Measurements from ENCODE around the gene FRMD3. TPM values are rescaled to one million over a fixed set of nuclear protein-coding genes. Genes with fewer than 3 reads are reported as not detected.

The FRMD3 gene
- total RNA-seq, 1 donor from 2014 or later: 0.59 TPM

DNA sequence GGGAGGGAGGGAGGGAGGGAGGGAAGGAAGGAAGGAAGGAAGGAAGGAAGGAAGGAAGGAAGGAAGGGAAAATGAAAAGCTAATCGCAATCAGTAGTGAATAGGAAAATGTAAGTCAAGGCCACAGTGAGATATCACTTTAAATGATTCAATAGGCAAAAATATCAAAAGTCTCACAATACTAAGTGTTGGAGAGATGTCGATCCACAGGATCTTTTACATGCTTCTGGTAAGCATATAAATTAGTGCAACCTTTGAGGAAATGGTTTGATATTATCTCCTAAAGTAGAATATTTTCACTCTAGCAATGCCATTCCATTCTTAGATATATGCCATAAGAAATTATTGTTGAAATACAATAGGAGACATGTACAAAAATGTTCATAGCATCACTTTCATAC is 58.4 kb downstream of the FRMD3 start:
- H3K9me3 Mint-ChIP-seq (ENCODE audit: unreplicated experiment): no peaks in the 10 kb centered on the region
- no peak overlapping the region for H3K27ac Mint-ChIP-seq (ENCODE audit: unreplicated experiment)
- peaks cover 2% of the 10 kb centered on the region for H3K27me3 Mint-ChIP-seq (ENCODE audit: unreplicated experiment)
- no peak for DNase-seq (ENCODE audit: low spot score)
- no peak overlapping the region for H3K4me3 Mint-ChIP-seq (ENCODE audit: unreplicated experiment)
- TF ChIP-seq, protein P1, sequence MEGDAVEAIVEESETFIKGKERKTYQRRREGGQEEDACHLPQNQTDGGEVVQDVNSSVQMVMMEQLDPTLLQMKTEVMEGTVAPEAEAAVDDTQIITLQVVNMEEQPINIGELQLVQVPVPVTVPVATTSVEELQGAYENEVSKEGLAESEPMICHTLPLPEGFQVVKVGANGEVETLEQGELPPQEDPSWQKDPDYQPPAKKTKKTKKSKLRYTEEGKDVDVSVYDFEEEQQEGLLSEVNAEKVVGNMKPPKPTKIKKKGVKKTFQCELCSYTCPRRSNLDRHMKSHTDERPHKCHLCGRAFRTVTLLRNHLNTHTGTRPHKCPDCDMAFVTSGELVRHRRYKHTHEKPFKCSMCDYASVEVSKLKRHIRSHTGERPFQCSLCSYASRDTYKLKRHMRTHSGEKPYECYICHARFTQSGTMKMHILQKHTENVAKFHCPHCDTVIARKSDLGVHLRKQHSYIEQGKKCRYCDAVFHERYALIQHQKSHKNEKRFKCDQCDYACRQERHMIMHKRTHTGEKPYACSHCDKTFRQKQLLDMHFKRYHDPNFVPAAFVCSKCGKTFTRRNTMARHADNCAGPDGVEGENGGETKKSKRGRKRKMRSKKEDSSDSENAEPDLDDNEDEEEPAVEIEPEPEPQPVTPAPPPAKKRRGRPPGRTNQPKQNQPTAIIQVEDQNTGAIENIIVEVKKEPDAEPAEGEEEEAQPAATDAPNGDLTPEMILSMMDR (IDR thresholded peaks at IDR 0.05; ENCODE audit: unreplicated experiment): no peak
- H3K36me3 Mint-ChIP-seq (ENCODE audit: low read depth, unreplicated experiment): no peaks in the 10 kb centered on the region
- H3K4me1 Mint-ChIP-seq (ENCODE audit: unreplicated experiment): no peaks in the 10 kb centered on the region

DNA sequence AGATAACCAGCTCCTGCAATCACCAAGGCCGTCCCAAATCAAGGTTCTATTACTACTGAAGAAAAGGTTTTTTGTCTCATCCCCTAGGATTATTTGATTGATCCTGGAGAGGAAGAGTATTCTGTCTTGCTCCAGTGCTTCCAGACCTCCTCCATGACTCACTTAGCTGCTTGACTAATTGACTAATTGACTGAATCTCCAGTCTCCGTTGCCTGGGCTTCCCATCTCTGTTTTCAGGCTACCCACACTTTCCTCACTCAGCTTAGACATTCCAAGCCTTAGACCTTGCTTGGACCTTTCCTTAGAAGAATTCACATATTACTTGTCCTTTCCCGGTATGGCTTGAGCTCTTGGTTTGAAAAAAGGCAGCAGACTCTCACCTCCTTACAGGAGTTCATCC is 60.6 kb downstream of the FRMD3 start:
- H3K9me3 Mint-ChIP-seq (ENCODE audit: unreplicated experiment): no peaks in the 10 kb centered on the region
- H3K36me3 Mint-ChIP-seq (ENCODE audit: low read depth, unreplicated experiment): no peaks in the 10 kb centered on the region
- DNase-seq (ENCODE audit: low spot score): no peak

DNA sequence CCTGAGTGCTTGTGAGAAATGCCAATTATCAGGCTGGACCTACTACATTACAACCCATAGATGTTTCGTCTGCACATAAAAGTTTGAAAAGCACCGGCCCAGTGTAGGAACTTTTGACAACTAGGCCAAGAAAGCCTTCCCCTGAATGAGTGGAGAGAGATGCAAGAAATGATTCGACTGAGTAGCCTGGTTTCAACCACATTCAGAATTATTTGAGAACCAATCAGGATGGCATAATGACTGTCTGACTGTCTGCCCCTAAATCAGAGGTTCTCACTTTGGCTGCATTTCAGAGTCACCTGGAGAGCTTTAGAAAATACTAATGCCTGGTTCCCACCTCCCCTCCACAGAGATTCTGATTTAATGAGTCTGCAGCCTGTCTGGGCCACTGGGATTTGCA is 61.1 kb downstream of the FRMD3 start:
- H3K4me3 Mint-ChIP-seq (ENCODE audit: unreplicated experiment): no peak overlapping the region
- H3K27me3 Mint-ChIP-seq (ENCODE audit: unreplicated experiment): peaks cover 2% of the 10 kb centered on the region
- DNase-seq (ENCODE audit: low spot score): no peak
- TF ChIP-seq, protein P1 (IDR thresholded peaks at IDR 0.05; ENCODE audit: unreplicated experiment): no peak
- H3K9me3 Mint-ChIP-seq (ENCODE audit: unreplicated experiment): no peaks in the 10 kb centered on the region
- H3K36me3 Mint-ChIP-seq (ENCODE audit: low read depth, unreplicated experiment): no peaks in the 10 kb centered on the region
- no peak overlapping the region for H3K27ac Mint-ChIP-seq (ENCODE audit: unreplicated experiment)
- H3K4me1 Mint-ChIP-seq (ENCODE audit: unreplicated experiment): no peaks in the 10 kb centered on the region

More for the DNA sequence above, 60.6 kb downstream of the FRMD3 start:
- peaks cover 2% of the 10 kb centered on the region for H3K27me3 Mint-ChIP-seq (ENCODE audit: unreplicated experiment)
- no peak overlapping the region for H3K27ac Mint-ChIP-seq (ENCODE audit: unreplicated experiment)
- H3K4me3 Mint-ChIP-seq (ENCODE audit: unreplicated experiment): no peak overlapping the region
- no peaks in the 10 kb centered on the region for H3K4me1 Mint-ChIP-seq (ENCODE audit: unreplicated experiment)
- TF ChIP-seq, protein P1 (IDR thresholded peaks at IDR 0.05; ENCODE audit: unreplicated experiment): no peak

DNA sequence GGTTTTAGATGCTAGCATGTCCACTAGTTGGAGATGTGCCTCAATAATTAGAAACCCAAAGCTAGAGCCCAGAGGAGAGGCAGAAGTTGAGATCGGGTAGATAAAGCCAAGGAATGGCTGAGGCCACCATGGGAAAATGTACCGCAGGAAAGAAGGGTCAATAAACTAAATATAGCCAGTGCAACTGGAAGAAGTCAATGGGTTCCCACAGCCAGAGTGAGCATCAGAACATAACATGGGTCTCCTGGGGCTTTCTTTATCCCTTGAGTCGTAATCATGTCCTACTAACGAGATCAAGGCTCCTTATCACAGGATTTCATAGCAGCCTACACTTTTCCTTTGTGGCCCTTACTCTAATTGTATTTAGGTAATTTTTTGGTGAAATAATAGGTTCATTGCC is 61.7 kb downstream of the FRMD3 start:
- H3K36me3 Mint-ChIP-seq (ENCODE audit: low read depth, unreplicated experiment): no peaks in the 10 kb centered on the region
- no peak overlapping the region for H3K27ac Mint-ChIP-seq (ENCODE audit: unreplicated experiment)
- DNase-seq (ENCODE audit: low spot score): no peak
- TF ChIP-seq, protein P1 (IDR thresholded peaks at IDR 0.05; ENCODE audit: unreplicated experiment): no peak
- H3K9me3 Mint-ChIP-seq (ENCODE audit: unreplicated experiment): no peaks in the 10 kb centered on the region
- H3K27me3 Mint-ChIP-seq (ENCODE audit: unreplicated experiment): peaks cover 2% of the 10 kb centered on the region
- no peaks in the 10 kb centered on the region for H3K4me1 Mint-ChIP-seq (ENCODE audit: unreplicated experiment)
- H3K4me3 Mint-ChIP-seq (ENCODE audit: unreplicated experiment): no peak overlapping the region

DNA sequence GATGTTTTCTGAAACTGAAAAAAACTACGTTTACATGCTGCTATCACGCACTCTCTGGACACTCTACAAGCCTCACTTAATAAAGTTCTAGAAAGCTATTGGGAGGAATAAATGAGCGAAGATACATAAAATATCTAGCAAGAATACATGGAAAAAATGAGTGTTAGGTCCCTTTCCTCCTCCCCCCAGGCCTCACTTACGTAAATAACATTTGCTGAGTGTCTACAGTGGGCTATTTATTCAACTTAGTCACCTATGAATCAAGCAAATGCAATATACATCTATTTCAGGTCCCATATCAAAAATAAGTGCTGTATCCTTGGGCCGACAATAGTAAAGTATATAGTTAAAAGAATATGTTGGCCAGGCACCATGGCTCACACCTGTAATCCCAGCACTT is 62.5 kb downstream of the FRMD3 start:
- H3K4me1 Mint-ChIP-seq (ENCODE audit: unreplicated experiment): no peaks in the 10 kb centered on the region
- no peaks in the 10 kb centered on the region for H3K36me3 Mint-ChIP-seq (ENCODE audit: low read depth, unreplicated experiment)
- no peaks in the 10 kb centered on the region for H3K9me3 Mint-ChIP-seq (ENCODE audit: unreplicated experiment)
- H3K27ac Mint-ChIP-seq (ENCODE audit: unreplicated experiment): no peak overlapping the region
- DNase-seq (ENCODE audit: low spot score): no peak
- peaks cover 2% of the 10 kb centered on the region for H3K27me3 Mint-ChIP-seq (ENCODE audit: unreplicated experiment)
- TF ChIP-seq, protein P1 (IDR thresholded peaks at IDR 0.05; ENCODE audit: unreplicated experiment): no peak
- H3K4me3 Mint-ChIP-seq (ENCODE audit: unreplicated experiment): no peak overlapping the region
